B cell (primary cell): ENCODE results near the gene DHH. TPM values are rescaled to one million over a fixed set of nuclear protein-coding genes. Genes with fewer than 3 reads are reported as not detected.

Experiments
- ATAC-seq: fragments of 200-7000 bp; cut with Tn5 transposase; one replicate; pipeline ENCODE4 v1.10.0; 2021; ENCODE audit warnings: low read depth, mild to moderate bottlenecking, moderate number of reproducible peaks, moderate library complexity
- CTCF ChIA-PET: fragments of 350-600 bp; sonication (Branson Sonifier 250); formaldehyde crosslinking; loops from one replicate; lab custom pipeline; 2021; ENCODE audit warnings: antibody characterized with exemption, inconsistent platforms; lab: Charles Lee
- POLR2A ChIA-PET: fragments of 350-600 bp; sonication (Branson Sonifier 250); formaldehyde crosslinking; loops from one replicate; lab custom pipeline; 2021; ENCODE audit warnings: antibody characterized with exemption; lab: Charles Lee
- DNase-seq: peaks from one replicate; pipeline ENCODE4 v3.0.0; 2013
- H2AFZ ChIP-seq: 2 replicates; pipeline ENCODE4 v1.6.1; 2012; ENCODE audit warnings: mild to moderate bottlenecking, low read depth, low read length; ENCODE audit not compliant: insufficient read depth, poor library complexity, severe bottlenecking
- H3K27ac ChIP-seq, 2 donors: 1 replicate in 1 of 2; 2 replicates in 1 of 2; pipeline ENCODE4 v1.5.1; 2012 to 2013; ENCODE audit warnings: low read length in 2 of 2, mild to moderate bottlenecking in 2 of 2, moderate library complexity in 1 of 2
- H3K27me3 ChIP-seq, 4 experiments: fragments of 200-600 bp in 1 of 4; sonication (generic) in 1 of 4; replicated peaks in 1 of 4; 1 replicate in 2 of 4; 2 replicates in 2 of 4; pipeline versions ENCODE4 v1.6.1 to v1.7.0; 2013 to 2016; ENCODE audit warnings: low read length in 3 of 4, mild to moderate bottlenecking in 2 of 4, mixed read lengths in 1 of 4, moderate library complexity in 1 of 4; ENCODE audit not compliant: insufficient read depth in 4 of 4, control insufficient read depth in 3 of 4; ENCODE audit errors: control extremely low read depth in 1 of 4
- H3K36me3 ChIP-seq, 2 experiments: replicated peaks in 1 of 2; 1 replicate in 1 of 2; 2 replicates in 1 of 2; pipeline versions ENCODE4 v1.6.1 to v1.7.1; 2013; ENCODE audit warnings: low read length in 1 of 2; ENCODE audit not compliant: insufficient read depth in 2 of 2, control insufficient read depth in 1 of 2; ENCODE audit errors: control extremely low read depth in 1 of 2, extremely low read depth in 1 of 2
- H3K4me1 ChIP-seq, 2 donors: fragments of 200-600 bp in 1 of 2; sonication (generic) in 1 of 2; 1 replicate in 1 of 2; 2 replicates in 1 of 2; pipeline versions ENCODE4 v1.5.1 to v1.6.1; 2013 to 2017; ENCODE audit warnings: low read length in 2 of 2; ENCODE audit not compliant: control insufficient read depth in 2 of 2, insufficient read depth in 2 of 2
- H3K4me2 ChIP-seq: replicated peaks from 2 replicates; pipeline ENCODE3; 2012; ENCODE audit warnings: mild to moderate bottlenecking, low read depth, low read length; ENCODE audit not compliant: poor library complexity, severe bottlenecking
- H3K4me3 ChIP-seq, 5 experiments: fragments of 200-600 bp in 1 of 5; sonication (generic) in 1 of 5; 1 replicate in 3 of 5; 2 replicates in 2 of 5; pipeline versions ENCODE4 v1.5.1 to v1.7.0; 2011 to 2016; ENCODE audit warnings: low read length in 4 of 5, mild to moderate bottlenecking in 4 of 5, low read depth in 2 of 5, control low read depth in 1 of 5, moderate library complexity in 1 of 5; ENCODE audit not compliant: insufficient read depth in 1 of 5; ENCODE audit errors: control extremely low read depth in 1 of 5, extremely low read depth in 1 of 5
- H3K79me2 ChIP-seq: fragments of 200-600 bp; sonication (generic); one replicate; pipeline ENCODE4 v1.6.0; 2016; ENCODE audit warnings: low read length; ENCODE audit not compliant: control insufficient read depth, insufficient read depth
- H3K9ac ChIP-seq: fragments of 200-600 bp; sonication (generic); 2 replicates; pipeline ENCODE4 v1.6.1; 2017; ENCODE audit warnings: mild to moderate bottlenecking, low read length, moderate library complexity
- H3K9me3 ChIP-seq, 3 donors: one replicate each; pipeline versions ENCODE4 v1.6.1 to v1.7.1; 2013; ENCODE audit warnings: low read length in 2 of 3; ENCODE audit not compliant: control insufficient read depth in 2 of 3, insufficient read depth in 1 of 3; ENCODE audit errors: control extremely low read depth in 1 of 3
- H4K20me1 ChIP-seq: 2 replicates; pipeline ENCODE4 v1.6.0; 2012; ENCODE audit warnings: mild to moderate bottlenecking, low read length; ENCODE audit not compliant: insufficient read depth, control insufficient read depth, poor library complexity, severe bottlenecking
- H3K27ac Mint-ChIP-seq: one replicate; pipeline ENCODE4 v1.8.0; 2021; ENCODE audit warnings: mixed read lengths
- H3K27me3 Mint-ChIP-seq: one replicate; pipeline ENCODE4 v1.8.0; 2021; ENCODE audit warnings: mixed read lengths
- H3K4me1 Mint-ChIP-seq: one replicate; pipeline ENCODE4 v1.8.0; 2021; ENCODE audit warnings: mixed read lengths
- H3K4me3 Mint-ChIP-seq: one replicate; pipeline ENCODE4 v1.8.0; 2021; ENCODE audit warnings: mixed read lengths
- H3K9me3 Mint-ChIP-seq: one replicate; pipeline ENCODE4 v1.8.0; 2022; ENCODE audit warnings: mixed read lengths; ENCODE audit not compliant: insufficient read depth
- EZH2 ChIP-seq: IDR thresholded peaks from 2 replicates; pipeline ENCODE4 v1.6.1; 2012; ENCODE audit warnings: borderline replicate concordance, low read depth, mild to moderate bottlenecking, moderate library complexity, low read length; ENCODE audit not compliant: insufficient read depth, poor library complexity, severe bottlenecking
- WGBS: methylation state at CpG from one replicate; pipeline ENCODE4 v1.1.5; 2013; ENCODE audit warnings: missing lambda C conversion rate; ENCODE audit not compliant: insufficient coverage; 5-methylcytosine and 5-hydroxymethylcytosine counted together
- intact Hi-C: fragments of 100-400 bp; cut with micrococcal nuclease; formaldehyde crosslinking; loops from one replicate; pipeline ENCODE4 v1.10.0; 2022
- polyA plus RNA-seq: library from polyadenylated mRNA; depleted of rRNA; stranded (reverse); fragments of >200 nt; gene quantifications from 2 replicates; pipeline ENCODE4 v1.2.3, GENCODE V29; 2012
- total RNA-seq, 2 donors: library from RNA; stranded (reverse); fragments of 120-200 nt in 1 of 2; gene quantifications; 1 replicate in 1 of 2; 2 replicates in 1 of 2; pipeline versions ENCODE4 v1.2.3 to v1.2.4, GENCODE V29; 2013 to 2022
- TF ChIP-seq, protein P1 (sequence below): fragments of 200-600 bp; IDR thresholded peaks from one replicate; pipeline ENCODE4 v1.8.0; 2022; ENCODE audit warnings: antibody characterized with exemption, mild to moderate bottlenecking

Gene DHH
- total and polyA plus RNA-seq, 2 donors (not counting 1 experiment from before 2014, with no cell fraction given) = 0.07 to 0.81 TPM

DNA sequence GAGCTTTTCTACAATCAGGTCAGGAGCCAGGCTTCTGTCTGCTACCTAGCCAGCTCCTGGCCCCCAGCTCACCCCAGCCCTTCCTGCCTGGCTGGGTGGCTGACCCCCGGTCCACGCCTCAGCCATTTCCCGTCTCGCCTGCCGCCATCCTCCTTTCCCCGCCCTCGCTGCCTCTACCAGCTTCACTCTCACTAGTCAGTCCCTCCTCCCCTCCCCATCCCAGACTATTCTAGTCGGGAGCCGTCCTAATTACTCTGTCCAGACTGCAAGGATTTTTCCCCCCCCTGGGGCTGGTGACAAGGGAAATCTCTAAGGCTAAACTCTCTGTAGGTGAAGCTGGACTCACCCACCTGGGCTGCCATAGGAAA lies 825 bp downstream of the DHH start:
- H3K27ac Mint-ChIP-seq = no peak overlapping the region
- H3K9ac ChIP-seq = peak overlapping the region; percentile 16

More for the DNA sequence above, 825 bp downstream of the DHH start:
- ChIA-PET CTCF (interaction anchor here (0.8 to 11.5 kb wide), 10 partner anchors 9 to 141 kb away, joined by 3 to 199 read pairs (median 6); partner anchors contain the start of gene LMBR1L), POLR2A (interaction anchor here (0.6 to 1.8 kb wide), 3 partner anchors 13 to 189 kb away, joined by 4 to 9 read pairs (median 5); partner anchors contain the start of gene TUBA1B)
- Histone ChIP-seq H3K4me3 (no peak overlapping the region), H3K27ac (no peak overlapping the region), H2AFZ (peak overlapping the region; percentile 46), H3K4me1 (peaks cover 52 to 54% of the 10 kb centered on the region in 2 donors), H3K79me2 (no peaks in the 10 kb centered on the region), H3K27me3 (peaks cover 0 to 64% (median 45%) of the 10 kb centered on the region in 4 experiments), H3K9me3 (peaks cover 0 to 27% (median 0%) of the 10 kb centered on the region in 3 donors), H3K4me2 (peak overlapping the region; percentile 66), H4K20me1 (peaks cover 18% of the 10 kb centered on the region), H3K36me3 (peaks cover 0 to 2% of the 10 kb centered on the region in 2 experiments)
- Mint-ChIP-seq H3K9me3 (no peaks in the 10 kb centered on the region), H3K27me3 (peaks cover 45% of the 10 kb centered on the region), H3K4me3 (peak overlapping the region; percentile 13), H3K4me1 (peaks cover 46% of the 10 kb centered on the region)
- intact Hi-C loops = loop anchor here (2.0 to 10.0 kb wide), 2 partner anchors 97 to 251 kb away; partner anchors contain the start of gene DNAJC22
- DNase-seq (peak; percentile 45), ATAC-seq (no peak)
- TF ChIP-seq, protein P1, sequence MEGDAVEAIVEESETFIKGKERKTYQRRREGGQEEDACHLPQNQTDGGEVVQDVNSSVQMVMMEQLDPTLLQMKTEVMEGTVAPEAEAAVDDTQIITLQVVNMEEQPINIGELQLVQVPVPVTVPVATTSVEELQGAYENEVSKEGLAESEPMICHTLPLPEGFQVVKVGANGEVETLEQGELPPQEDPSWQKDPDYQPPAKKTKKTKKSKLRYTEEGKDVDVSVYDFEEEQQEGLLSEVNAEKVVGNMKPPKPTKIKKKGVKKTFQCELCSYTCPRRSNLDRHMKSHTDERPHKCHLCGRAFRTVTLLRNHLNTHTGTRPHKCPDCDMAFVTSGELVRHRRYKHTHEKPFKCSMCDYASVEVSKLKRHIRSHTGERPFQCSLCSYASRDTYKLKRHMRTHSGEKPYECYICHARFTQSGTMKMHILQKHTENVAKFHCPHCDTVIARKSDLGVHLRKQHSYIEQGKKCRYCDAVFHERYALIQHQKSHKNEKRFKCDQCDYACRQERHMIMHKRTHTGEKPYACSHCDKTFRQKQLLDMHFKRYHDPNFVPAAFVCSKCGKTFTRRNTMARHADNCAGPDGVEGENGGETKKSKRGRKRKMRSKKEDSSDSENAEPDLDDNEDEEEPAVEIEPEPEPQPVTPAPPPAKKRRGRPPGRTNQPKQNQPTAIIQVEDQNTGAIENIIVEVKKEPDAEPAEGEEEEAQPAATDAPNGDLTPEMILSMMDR = no peak
- TF ChIP-seq EZH2 = no peak
- WGBS = 6% methylated on average over 7 of the region's 9 CpGs
